WI38 (cell line): ENCODE results near the gene SLITRK2.

Experiments used
- H3K4me3 ChIP-seq: 2 replicates; pipeline ENCODE4 v1.5.1; 2011; ENCODE audit warnings: low read depth, mild to moderate bottlenecking, control low read depth, low read length
- TF ChIP-seq, protein P1 (sequence below): IDR thresholded peaks from 2 replicates; pipeline ENCODE4 v1.5.1; 2012; ENCODE audit warnings: low read depth, mild to moderate bottlenecking, control low read depth, low read length

The SLITRK2 gene

DNA sequence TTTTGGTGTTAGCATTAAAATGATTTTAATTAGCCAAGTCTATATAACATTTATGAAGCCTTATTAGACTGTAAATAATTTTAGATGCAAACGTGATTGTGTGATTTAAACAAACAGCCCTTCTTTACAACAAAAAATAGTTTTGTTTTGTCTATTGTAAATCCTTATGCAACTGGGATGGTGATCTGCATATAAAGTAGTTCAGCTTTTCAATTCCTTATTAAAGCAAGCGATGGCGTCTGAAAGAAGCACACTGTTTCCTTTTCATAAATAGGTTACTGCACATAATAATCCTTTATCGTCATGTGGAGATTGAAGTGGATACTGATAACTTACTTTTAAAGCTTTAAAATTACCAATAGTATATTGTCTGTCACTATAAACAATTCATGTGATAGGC lies 8.8 kb downstream of the SLITRK2 start:
- TF ChIP-seq, protein P1, sequence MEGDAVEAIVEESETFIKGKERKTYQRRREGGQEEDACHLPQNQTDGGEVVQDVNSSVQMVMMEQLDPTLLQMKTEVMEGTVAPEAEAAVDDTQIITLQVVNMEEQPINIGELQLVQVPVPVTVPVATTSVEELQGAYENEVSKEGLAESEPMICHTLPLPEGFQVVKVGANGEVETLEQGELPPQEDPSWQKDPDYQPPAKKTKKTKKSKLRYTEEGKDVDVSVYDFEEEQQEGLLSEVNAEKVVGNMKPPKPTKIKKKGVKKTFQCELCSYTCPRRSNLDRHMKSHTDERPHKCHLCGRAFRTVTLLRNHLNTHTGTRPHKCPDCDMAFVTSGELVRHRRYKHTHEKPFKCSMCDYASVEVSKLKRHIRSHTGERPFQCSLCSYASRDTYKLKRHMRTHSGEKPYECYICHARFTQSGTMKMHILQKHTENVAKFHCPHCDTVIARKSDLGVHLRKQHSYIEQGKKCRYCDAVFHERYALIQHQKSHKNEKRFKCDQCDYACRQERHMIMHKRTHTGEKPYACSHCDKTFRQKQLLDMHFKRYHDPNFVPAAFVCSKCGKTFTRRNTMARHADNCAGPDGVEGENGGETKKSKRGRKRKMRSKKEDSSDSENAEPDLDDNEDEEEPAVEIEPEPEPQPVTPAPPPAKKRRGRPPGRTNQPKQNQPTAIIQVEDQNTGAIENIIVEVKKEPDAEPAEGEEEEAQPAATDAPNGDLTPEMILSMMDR, result no peak
- no peak overlapping the region for H3K4me3 ChIP-seq

DNA sequence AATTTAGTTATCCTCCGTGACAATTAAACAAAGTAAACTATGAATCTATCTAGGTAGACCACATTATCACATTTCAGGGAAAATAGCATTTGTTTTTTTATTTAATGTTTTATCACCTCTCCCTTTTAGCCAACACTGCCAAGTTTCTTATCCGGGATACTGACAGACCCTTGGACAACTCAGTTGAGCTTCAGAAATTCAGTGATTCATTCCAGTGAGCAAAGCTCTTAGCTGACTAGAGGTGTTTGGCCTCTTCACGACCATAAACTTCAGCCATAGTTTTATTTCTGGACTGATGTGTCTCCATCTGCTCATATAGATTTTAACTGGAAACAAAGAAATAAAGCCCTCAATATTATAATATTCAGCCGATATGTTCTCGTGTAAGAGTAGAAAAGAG lies 15.2 kb downstream of the SLITRK2 start:
- no peak overlapping the region for H3K4me3 ChIP-seq
- TF ChIP-seq, protein P1, result no peak

DNA sequence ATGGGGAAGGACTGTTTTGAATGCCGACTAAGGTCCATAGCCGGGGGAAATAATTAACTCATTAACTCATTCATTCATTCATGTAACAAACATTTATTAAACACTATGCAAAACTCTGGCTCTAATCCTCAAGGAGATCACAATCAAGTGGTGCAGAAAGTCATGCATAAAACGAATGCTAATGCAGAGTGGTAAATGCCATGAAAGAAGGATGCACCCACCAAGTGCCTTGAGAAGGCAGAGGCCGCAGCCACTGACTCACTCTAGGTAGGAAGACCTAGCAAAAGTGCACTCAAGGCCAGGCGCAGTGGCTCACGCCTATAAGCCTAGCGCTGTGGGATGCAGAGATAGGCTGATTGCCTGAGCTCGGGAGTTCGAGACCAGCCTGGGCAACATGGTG lies 22.9 kb downstream of the SLITRK2 start:
- TF ChIP-seq, protein P1, result no peak
- no peak overlapping the region for H3K4me3 ChIP-seq

DNA sequence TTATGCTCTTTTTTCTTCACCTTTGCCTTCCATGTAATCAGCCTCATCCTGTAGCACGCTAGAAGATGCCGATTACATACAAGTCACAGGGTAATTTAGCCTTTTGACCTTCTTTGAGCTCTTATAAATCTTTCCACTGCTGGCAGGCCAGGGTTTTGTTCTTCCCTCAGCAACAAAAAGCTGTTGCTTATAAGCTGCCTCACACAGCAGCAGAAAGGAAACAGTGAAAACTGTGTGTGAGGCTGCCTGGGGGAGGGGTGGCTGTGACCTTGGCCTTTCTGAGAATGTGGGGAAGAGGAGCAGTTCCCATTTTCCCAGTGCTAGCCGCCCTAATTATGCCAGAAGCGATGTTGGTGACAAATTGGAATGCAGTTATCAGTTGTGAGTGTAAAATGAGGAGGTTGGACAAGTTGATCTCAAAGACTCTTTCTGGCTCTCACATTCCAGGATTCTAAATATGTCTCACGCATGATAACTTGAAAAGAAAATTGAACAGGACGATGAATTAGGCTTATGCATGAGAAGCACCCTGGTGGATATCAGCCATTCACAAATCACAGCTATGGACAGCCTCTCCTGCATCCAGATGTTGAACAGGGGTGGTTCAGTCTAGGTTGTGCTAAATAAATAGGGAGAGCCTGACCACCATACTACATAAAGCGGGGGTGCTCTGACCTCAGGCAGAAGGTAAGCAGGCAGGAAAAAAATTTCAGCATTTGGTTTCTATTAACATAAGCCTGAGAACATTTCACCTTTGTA lies 25.7 kb downstream of the SLITRK2 start:
- H3K4me3 ChIP-seq, result no peak overlapping the region
- TF ChIP-seq, protein P1, result no peak

DNA sequence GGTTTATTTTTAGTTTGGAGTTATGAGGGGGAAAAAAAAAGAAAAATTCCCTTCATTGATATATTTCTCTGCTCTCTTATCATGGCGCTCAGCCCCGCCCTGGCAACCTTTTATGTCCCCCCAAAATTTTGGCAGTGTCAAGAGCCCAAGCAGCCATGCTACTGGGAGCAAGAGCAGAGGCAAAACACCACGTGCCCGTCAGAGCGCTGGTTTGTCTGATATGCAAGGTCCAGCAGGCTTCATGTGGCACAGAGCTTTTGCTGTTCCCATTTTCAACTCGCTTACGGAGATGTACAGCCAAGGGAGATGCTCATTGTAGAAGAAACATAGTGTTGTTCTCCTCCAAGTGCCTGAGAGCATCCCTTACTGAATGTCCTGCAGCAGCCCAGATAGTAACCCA lies 27.3 kb downstream of the SLITRK2 start:
- no peak overlapping the region for H3K4me3 ChIP-seq
- TF ChIP-seq, protein P1, result no peak

DNA sequence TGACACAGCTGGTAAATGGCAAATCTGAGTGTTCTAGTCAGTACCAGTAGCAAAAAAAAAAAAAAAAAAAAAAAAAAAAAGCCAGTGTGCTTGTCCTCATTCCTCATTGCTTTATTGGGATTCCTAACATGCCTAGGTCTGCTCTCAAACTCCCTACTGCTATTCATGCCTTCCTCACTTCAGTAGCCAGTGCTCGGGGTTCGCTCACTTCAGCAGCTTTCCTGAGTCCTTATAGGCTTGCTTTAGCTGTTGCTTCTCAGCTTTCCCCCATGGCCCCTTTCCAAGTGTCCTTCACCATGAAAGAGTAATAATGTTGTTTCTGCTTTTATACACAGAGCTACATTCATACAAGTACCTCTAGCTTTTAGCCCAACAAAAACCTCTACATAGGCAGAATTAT lies 30.8 kb downstream of the SLITRK2 start:
- no peak overlapping the region for H3K4me3 ChIP-seq
- TF ChIP-seq, protein P1, result no peak

DNA sequence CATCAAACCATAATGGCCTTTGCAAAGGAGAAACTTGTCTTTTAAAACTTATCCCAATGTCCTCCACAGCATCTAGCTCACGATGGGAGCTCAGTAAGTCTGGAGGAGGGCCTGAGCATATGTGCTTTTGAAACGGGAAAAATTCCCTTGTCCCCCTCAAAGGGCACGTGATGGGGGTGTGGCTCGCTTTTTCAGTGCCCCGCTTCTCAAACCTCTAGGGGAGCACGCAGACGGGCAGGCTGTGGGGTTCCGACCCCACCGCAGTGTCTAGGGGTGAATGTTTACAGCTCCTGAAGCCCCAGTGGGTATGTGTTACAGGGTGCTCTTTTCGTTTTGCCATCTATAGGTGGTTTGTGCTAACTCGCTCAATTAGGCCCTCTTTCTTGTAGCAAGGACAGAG lies 31.2 kb downstream of the SLITRK2 start:
- TF ChIP-seq, protein P1, result no peak

More for the DNA sequence above, 31.2 kb downstream of the SLITRK2 start:
- no peak overlapping the region for H3K4me3 ChIP-seq
